Neuron (in vitro differentiated cells): ENCODE results near the gene AIF1.
A peak's percentile ranks its signal among the peaks of the same experiment; 100 is the strongest.

Source experiments
- H2AFZ ChIP-seq: one replicate; pipeline ENCODE4 v1.6.1; 2013; ENCODE audit warnings: low read depth, mild to moderate bottlenecking, inconsistent platforms, low read length, moderate library complexity
- H3K27me3 ChIP-seq: one replicate; pipeline ENCODE4 v1.6.1; 2013; ENCODE audit warnings: low read length; ENCODE audit not compliant: insufficient read depth
- H3K36me3 ChIP-seq: one replicate; pipeline ENCODE4 v1.6.1; 2013; ENCODE audit warnings: low read length; ENCODE audit not compliant: insufficient read depth
- H3K4me1 ChIP-seq: one replicate; pipeline ENCODE4 v1.6.1; 2013; ENCODE audit warnings: low read length; ENCODE audit not compliant: insufficient read depth
- H3K4me3 ChIP-seq: 2 replicates; pipeline ENCODE4 v1.5.1; 2013; ENCODE audit warnings: mild to moderate bottlenecking, low read length, moderate library complexity
- H3K9me3 ChIP-seq: one replicate; pipeline ENCODE4 v1.6.1; 2013; ENCODE audit warnings: low read length

The AIF1 gene

GRCh38 chr6:31661262-31662123, 46.5 kb downstream of the AIF1 start:
- Histone ChIP-seq H3K4me1 (peaks cover 41% of the 10 kb centered on the region), H3K27me3 (no peaks in the 10 kb centered on the region), H2AFZ (peak overlapping the region; percentile 62), H3K36me3 (peaks cover 39% of the 10 kb centered on the region), H3K4me3 (peak overlapping the region; percentile 98), H3K9me3 (no peaks in the 10 kb centered on the region)

DNA sequence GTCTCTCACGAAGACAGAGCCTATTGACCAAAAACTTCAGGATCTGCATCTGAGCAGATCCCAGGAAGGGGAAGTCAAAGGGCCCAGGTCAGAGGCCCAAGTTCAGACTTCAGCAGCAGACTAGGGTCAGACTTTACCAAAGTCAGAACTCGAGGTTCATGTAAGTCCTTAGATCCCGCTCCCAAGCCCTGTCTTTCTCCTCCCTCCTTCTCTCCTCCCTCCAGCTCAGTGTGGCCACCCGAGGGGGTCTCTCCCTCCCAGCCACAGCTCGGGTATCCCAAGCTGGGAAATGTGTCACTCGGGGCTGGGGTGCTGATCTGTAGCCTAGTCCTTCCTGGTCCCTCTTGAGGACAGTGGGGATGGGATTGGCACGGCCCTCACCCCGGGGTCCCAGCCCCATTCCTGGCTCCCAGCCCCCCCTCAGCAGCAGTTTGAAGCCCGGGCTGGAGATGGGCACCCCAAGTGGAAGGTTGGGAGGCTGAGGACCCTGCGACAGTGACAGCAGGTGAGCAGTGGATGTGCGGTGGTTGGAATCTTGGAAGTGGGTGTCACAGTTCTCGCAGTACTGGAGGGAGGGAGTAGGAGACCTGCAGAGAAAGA, 47.2 kb downstream of the AIF1 start:
- Histone ChIP-seq H3K9me3 (no peaks in the 10 kb centered on the region), H3K36me3 (peaks cover 40% of the 10 kb centered on the region), H3K4me1 (peaks cover 47% of the 10 kb centered on the region)

DNA sequence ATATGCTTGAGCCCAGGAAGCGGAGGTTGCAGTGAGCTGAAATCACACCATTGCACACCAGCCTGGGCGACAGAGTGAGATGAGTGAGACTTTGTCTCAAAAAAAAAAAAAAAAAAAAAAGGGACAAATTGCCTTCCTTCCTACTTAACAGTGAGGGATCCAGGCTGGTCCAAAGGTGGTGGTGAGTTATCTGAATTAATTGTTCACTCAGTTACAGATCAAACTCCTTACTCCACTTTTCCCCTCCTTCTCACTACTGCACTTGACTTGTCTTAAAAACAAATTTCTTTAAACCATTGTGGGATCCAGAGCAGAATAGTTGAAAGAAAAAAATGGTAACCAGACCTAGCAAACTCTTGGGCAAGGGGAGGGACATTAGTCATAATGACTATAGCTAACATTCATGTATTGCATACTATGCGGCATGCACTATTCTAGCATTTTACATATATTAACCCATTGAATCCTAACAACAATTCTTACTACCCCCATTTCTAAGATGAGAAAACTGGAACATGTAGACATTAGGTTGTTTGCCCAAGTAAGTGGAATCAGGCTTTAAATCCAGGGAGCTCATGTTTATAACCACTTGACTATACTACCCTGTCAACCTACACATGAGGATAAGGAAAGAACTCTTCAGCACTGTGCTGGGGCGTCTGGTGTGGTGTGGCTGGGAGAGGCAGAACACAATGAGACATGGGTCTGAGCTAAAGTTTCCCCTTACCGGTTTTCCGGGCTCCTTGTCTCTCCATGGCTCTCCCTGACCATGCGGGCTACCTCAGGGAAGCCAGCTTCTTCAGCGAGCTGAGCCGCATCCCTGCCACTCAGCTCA, 48.3 kb downstream of the AIF1 start:
- H3K9me3 ChIP-seq: no peaks in the 10 kb centered on the region
- H3K4me1 ChIP-seq: peaks cover 46% of the 10 kb centered on the region
- no peaks in the 10 kb centered on the region for H3K27me3 ChIP-seq
- peaks cover 41% of the 10 kb centered on the region for H3K36me3 ChIP-seq
- peak overlapping the region; percentile 63 for H3K4me3 ChIP-seq
- no peak overlapping the region for H2AFZ ChIP-seq

More for the DNA sequence above, 47.2 kb downstream of the AIF1 start:
- H3K4me3 ChIP-seq: no peak overlapping the region
- H3K27me3 ChIP-seq: no peaks in the 10 kb centered on the region
- no peak overlapping the region for H2AFZ ChIP-seq

DNA sequence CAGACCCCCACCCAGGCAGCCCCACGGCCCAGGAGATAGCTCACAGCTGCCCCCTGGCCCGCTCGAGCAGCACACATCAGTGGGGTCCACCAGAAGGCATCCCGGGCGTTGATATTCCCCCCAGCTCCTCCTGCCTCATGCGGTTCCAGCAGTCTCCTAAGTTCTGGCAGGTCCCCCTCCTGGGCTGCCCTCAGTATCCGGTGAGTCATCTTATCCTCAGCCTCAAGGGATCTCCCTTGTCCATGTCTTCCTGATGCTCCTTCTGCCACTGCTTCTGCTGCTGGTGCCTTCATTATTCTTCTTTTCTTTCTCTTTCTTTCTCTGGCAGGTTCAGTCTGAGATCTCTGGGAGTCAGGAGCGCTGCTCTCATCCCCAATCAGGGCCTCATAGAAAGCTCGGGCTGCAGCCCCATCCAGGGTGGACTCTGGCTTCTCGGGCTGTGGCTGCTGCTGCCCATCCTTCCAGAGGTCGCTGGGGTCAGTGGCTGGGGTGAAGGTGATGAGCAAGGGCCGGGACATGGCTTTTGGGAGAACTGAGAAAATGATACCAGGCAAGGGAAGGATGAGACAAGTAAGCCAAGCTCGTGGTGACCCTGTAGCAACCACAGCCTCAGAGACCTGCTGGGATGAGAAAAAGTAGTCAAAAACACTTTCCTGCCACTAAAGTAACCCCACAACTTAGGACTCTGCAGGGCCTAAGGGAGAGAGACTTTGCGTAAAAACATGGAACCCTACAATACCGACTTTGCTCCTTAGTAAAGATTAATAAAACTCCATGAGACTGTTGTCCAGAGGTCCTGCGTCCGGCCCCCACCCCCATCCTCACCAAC, 49.1 kb downstream of the AIF1 start:
- Histone ChIP-seq H3K4me3 (peak overlapping the region; percentile 63), H3K27me3 (no peaks in the 10 kb centered on the region), H3K4me1 (peaks cover 38% of the 10 kb centered on the region), H3K36me3 (peaks cover 47% of the 10 kb centered on the region), H2AFZ (peak overlapping the region; percentile 46), H3K9me3 (no peaks in the 10 kb centered on the region)

DNA sequence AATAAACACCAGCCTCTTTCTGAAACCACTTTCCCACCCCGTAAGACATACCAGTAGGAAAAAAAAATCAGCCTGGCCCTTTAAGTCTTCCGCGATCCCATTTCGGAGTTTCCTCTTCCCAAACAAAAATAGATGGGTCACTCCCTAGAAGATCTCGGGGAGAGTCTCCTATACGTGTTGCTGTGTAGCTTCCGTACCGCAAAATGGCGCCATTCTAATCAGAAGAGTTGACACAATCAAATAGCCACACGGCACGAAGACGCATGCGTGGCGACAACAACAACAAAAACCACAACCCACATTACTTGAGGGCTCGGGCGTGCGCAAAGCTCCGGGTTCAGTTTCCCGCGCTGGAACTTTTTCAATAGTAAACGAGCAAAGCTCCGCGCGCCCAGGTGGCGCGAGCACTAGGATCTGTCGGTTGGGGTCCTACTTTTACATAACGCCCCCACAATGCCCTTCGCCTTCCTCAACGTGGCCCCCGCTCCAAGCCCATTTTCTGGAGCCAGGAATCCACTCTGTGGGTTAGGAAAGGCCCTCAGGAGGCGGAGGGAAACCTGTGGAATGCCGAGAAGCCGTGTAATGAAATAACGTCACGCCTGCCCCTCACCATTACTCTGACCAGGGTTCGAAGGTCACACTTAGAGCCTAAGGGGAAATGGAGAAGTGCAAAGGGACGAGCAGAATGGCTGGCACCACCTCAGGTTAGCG, 49.9 kb downstream of the AIF1 start, which contains the start of gene GPANK1:
TSS of gene GPANK1 (minus strand) at position 208 of the 711 bp plus-strand sequence. CDS start 519 bp downstream, outside the sequence.
- no peaks in the 10 kb centered on the region for H3K27me3 ChIP-seq
- no peaks in the 10 kb centered on the region for H3K9me3 ChIP-seq
- peaks cover 31% of the 10 kb centered on the region for H3K4me1 ChIP-seq
- peak within 1 kb of the TSS; percentile 46 for H2AFZ ChIP-seq
- peak within 1 kb of the TSS; percentile 63 for H3K4me3 ChIP-seq
- peaks cover 54% of the 10 kb centered on the region for H3K36me3 ChIP-seq

DNA sequence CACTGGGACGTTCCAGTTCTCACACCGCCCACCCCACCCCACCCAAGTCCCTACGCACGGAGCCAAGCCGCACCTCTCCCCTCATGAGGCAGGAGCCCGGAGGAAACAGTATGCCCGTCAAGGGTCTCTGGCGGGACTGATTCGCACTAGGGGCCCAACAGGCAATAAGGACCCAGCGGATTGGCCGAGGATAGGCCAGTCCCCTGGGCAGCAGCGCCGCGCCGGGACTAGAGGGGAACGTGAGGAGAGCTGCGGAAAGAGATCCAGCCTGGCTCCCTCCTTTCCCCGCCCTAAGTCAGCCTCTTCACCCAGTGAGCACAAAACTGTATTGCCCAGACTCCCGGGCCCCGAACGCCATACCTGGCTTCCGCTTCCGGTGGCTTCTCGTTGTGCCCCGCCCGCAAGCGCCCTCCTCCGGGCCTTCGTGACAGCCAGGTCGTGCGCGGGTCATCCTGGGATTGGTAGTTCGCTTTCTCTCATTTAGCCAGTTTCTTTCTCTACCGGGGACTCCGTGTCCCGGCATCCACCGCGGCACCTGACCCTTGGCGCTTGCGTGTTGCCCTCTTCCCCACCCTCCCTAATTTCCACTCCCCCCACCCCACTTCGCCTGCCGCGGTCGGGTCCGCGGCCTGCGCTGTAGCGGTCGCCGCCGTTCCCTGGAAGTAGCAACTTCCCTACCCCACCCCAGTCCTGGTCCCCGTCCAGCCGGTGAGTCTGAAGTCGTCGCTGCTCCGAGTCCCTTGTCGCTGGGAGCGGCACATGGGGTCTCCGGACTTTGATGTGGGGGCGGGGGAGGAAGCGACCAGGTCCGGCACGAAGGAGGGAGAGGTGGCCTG, 50.7 kb downstream of the AIF1 start, which contains the start of gene CSNK2B:
TSS of gene CSNK2B (plus strand) at position 580 of the 836 bp plus-strand sequence. CDS start 752 bp downstream, outside the sequence.
- Histone ChIP-seq H3K4me3 (peak within 1 kb of the TSS; percentile 63), H2AFZ (peak within 1 kb of the TSS; percentile 46), H3K9me3 (no peaks in the 10 kb centered on the region), H3K36me3 (peaks cover 62% of the 10 kb centered on the region), H3K27me3 (no peaks in the 10 kb centered on the region), H3K4me1 (peaks cover 26% of the 10 kb centered on the region)

GRCh38 chr6:31666337-31666965, 51.4 kb downstream of the AIF1 start:
- H3K4me3 ChIP-seq: peak overlapping the region; percentile 63
- H3K36me3 ChIP-seq: peaks cover 68% of the 10 kb centered on the region
- no peaks in the 10 kb centered on the region for H3K9me3 ChIP-seq
- no peak overlapping the region for H2AFZ ChIP-seq
- no peaks in the 10 kb centered on the region for H3K27me3 ChIP-seq
- peaks cover 22% of the 10 kb centered on the region for H3K4me1 ChIP-seq
